Measurements from ENCODE around the gene PTER.

PTER gene

DNA sequence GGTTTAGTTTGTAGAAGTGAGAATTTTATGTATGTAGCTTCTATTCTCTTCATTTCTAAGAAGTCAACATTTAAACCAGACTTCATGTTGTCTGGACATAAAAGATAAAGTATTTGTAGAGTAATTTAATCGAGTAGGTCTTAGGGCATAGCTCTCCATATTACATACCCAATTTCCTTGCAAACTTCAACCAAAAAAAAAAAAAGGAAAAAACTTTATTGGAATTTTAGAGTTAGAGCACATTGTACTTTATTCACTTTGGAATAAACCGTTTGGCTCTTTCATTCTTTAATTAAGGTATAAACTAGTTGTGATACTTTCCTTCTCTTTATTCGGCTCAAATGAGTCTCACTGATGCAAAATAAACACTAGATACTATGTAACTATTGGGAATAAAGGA is 36.0 kb downstream of the PTER start:
- no peak for DNase-seq

DNA sequence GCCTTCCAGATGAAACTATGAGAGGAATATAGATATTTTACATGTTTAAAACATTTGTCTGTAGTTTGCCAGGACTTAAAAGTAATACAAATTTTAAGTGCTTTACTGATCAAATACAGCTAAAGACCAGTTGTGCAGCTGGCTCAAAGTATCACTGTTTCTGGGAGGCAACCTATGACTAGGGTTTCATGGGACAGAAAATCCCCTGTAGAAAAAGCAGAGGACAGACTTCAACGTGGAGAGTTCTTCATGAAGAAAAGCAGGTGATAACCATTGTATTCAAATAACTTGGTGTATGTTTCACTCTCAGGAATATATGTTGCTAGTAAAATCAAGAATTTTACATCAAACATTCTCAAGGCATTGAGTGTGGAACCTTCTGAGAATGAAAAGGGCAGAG is 40.9 kb downstream of the PTER start:
- DNase-seq: no peak

DNA sequence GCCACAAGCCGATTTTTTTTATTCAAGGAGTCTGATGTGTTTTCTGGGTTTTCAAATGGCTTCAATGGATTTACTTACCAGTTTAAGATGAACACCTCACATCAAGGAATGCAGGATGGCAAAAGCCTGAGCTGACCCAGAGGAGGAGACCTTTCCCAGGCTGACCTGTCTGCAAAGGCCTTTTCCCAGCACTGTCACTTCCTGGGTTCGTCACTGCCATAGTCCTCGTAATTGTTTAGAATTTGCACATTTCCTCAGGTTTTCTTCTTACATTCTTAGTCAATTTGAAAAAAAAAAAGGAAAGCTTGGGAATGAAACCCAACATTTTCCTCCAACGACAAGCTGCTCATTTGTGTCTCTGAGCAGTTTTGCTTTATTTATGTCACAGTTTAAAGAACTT is 42.0 kb downstream of the PTER start:
- DNase-seq: no peak

DNA sequence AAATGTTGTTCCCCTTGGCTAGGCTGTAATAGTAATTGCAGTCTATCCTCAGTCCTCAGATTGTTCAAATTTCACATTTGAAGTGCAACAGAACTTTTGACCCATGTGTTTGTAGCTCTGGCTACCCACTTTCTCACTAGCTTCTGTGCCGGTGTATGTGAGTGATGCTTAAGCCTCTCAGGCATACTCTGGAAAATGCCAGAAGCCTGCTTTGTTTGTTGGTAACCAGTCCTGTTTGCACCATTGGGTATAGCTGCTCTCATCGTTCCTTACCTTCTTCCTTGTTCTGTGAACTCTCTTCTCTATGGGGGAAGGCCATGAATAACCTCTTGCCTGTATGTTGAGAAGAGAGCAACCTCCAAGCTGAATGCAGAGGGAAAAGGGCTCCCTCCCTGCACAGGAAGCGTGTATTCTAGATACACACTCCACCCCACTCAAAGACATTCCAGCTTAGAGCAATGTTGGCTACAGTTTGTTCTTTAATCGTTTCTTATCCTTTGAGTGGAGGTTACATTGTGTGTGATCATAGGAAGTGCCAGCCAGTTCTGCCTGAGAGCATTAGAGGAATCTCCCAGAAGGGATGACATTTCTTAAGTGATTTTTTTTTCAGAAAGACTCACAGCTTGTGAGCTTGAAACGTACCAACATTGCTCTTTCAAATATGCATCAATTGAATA is 44.4 kb downstream of the PTER start:
- DNase-seq: no peak

DNA sequence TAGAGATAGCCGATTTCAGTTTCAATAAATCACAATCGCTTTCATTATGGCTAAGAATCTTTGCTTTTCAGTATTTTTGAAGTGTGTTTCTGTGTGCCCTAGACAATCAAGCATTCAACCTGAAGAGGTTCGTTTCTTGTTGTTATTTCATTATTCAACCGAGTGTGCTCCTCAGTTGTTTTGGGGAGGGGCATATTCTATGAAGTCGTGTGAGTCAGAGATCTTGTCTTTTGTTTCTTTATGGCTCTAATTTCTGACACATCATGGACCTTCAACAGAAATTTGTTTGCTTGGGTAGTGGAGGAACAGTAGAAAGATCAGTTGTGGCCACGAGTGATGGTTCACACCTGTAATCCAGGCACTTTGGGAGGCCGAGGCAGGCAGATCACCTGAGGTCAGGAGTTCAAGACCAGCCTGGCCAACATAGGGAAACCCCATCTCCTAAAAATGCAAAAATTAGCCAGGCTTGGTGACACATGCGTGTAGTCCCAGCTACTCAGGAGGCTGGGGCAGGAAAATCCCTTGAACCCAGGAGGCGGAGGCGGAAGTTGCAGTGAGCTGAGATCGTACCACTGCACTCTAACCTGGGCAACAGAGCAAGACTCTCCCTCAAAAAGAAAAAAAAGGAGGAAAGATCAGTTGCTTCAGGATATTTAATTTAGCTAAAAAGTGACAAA is 46.6 kb downstream of the PTER start:
- DNase-seq: no peak

DNA sequence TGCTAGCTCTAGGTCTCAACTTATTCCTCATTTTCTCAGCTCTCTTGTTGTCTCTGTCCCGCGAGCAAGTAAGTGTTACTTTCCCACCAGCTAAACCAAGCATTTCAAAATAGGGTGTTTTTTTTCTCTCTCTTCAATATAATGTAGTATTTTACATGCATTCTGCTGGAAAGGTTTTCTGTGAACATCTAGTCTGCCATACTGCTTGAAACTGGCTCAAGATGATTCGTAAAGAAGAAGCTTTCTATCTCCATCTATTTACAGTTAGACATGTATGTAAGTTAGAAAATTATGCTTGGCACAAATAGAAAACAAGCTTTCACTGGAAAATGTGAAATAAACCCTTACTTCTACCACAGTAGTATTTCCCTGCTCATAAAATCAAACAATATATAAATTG is 53.7 kb downstream of the PTER start:
- DNase-seq: no peak

DNA sequence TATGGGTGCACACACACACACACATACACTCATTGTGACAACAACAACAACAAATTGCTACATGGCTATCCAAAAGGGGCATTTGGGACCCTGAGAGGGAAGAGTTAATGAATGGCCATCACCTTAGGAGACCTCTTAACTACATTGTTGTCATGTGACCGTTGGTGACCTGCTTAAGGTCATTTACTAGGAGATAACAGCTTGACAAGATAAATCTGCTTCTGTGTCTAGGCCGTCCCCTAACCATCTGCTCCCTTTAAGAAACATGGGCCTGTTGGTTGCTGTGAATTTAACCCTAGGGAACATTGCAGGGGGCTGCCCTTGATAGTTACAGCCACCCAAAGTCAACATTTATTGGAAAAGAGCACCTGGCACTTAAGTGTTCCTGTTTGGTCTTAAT is 55.1 kb downstream of the PTER start:
- no peak for DNase-seq

DNA sequence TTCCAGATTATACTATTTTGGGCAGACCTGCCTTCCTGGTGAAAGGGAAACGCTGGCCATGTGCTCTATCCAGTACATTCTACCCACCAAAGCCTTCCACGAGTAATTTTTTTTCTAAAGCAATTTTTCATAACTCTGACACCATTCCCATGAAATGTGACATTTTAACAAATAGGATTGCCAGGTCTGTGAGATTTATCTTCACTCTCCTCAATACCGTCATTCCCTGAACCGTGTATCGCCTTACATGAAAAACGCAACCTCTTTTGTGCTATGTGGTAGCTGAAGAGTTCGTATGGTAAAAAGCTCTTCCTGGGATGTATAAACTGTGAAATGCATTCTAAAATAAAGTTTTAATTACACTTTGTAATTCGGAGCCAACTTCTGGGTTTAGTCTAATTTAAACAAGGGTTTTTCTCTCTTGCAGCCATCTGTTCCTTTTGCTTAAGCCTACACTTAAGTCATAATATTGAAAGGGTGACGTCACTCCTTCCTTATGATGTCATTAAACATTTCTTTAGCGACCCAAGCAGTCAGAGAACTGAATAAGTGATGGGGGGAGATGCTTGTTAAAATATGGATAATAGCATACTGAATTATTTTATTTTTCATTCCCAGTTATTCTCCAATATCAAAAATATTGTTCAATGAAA is 57.2 kb downstream of the PTER start:
- DNase-seq: no peak

DNA sequence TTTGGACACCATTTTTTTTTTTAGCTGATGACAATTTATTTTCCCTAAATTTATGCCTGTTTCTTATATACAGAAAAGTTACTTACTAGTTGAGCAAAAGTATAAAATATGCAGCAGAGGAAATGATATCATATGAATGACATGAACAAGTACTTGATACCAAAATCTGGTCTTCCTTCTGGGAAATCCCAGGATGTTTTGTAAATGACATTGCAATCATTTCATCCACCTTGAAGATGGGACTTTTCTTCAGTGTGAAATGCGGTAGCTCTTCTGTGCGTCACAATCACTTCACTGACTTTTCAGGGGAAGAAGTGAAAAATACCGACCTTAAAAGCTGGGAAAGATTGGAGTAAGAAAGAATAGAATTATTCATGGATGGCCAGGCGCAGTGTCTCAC is 61.1 kb downstream of the PTER start:
- DNase-seq: no peak

DNA sequence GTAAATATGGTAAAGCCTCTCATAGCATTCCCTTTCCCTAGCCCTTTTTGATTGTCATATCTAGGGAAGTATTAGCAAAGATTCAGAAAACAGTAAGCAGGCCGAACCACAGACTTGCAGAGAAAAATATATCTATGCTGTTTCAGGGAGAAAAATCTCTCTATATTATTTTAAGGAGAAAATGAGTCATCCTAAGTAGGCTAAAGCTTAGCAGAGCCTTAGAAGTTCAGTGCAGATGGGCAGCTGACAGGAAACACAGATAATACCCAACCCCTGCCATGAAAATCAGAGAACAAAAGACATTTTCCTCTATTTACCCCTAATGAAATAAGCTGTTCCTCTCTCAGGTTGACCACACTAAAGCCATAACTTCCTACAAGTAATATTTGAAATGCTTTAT is 68.4 kb downstream of the PTER start:
- DNase-seq: no peak

DNA sequence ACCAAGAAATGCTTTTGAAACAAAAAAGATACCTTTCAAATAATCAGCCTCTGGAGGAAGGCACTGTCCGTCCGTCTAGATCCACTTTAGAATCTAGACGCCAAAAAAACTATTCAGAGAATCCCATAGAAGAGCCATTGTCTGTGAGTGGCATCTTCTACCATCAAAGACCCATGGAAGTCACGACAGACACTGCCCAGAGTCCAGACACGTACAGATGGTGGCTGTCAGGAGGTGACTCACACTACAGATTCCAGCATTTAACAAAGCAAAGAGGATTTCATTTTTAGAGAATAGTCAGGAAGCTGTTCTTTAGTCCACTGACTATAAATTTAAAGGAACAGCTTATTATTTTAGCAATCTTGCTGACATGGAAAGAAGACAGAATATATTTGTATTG is 73.2 kb downstream of the PTER start:
- DNase-seq: no peak

DNA sequence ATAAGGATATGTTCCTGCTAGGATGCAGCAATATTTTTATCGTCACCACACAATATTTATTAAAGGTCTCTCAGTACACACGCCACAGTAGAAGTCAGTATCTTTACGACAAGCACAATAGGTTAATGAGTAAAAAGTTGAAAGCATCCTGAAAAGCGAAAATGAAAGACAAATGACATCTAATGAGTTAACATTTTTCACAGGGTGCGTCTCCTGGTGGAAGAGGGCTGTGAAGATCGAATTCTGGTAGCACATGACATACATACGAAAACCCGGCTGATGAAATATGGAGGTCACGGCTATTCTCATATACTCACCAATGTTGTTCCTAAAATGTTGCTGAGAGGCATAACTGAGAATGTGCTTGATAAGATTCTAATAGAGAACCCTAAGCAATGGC is 74.0 kb downstream of the PTER start:
- DNase-seq: no peak

DNA sequence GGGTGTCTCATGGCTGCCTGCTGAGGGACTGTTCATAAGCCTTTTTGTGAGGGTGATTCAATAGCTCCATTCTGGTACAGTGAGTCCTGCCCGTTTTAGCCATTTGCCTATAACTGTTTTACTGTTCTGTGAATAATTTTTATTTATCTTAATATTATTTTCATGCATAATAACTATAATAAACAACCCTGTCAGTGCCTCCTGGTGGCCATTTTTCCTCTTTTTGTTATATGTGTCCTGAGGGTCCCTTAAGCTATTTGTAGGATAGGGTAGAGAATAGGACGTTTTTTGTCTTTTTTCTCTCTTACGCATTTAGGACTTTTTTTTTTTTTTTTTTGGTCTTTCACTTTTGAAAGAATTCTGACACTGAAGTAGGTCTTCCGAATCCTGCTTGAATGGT is 82.0 kb downstream of the PTER start:
- no peak for DNase-seq

DNA sequence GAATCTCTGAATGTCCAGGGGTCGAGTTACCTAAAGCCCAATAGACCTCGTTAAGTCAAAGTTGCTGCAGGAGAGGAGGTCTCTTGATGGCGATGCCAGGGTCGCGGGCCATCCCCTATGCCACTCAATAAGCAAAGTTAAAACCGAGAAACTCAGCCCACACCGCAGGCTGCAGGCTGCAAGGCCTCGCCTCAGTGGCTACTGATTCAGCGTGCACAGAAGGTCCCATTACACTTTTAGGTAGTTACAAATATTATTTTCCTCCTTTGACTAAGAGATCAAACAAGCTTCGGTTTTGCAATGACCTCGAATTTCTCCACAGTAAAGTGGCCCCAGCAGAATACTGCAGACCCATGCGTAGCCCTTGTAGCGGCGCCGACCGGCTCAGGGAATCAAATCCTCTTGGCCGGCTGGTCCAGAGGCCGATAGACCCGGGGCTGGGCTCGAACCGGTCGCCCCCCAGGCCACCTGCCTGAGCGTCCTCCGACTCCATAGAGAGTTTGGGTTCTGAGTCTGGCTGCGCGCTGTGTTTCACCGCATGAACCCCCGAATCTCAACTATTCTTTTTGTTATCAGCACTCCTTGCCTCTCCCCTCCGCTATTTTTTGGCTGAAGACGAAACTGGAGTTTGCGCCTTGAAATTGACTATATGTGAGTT is 82.6 kb downstream of the PTER start:
- DNase-seq: no peak

DNA sequence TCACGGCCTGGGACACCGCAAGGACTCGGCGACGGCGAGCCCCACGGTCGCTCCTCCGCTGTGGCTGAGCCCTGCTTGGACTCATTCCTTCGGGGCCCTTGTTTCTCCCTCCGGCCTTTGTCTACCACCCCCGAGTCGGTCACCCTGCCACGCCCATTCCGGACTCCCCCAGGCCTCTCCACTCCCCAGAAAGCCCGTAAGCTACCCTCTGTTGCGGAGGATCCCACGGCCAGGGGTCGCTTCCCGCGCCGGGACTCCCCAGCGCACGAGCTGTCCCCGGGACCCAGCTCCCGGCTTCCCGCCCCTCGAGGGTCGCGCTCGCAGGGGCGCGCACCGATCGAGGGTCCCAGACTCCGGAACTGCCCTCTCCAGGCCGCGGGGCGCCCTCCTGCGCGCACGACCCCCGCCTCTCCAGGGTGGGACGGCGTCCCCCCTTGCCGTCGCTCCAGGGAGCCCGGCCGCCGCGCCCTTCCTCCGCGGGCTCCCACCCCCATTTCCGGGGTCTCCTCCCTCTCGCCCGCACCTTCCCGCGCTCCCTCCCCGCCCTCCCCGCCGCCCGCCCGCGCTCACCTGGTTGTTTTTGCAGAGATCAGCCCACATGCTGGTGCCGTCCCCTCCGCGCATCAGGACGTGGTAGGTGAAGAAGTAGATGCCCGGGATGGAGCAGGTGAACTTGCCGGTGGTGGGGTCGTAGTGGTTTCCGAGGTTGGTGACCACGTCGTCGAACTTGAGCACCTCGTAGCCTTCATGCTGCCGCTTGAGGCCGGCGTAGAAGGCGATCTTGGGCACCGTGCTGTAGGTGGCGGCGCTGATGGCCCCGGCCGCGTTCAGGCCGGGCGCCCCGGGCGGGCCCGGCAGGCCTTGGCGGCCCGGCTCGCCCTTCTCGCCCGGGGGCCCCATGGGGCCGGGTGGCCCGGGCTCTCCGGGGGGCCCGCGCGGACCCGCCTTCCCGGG is 83.4 kb downstream of the PTER start:
- no peak for DNase-seq

DNA sequence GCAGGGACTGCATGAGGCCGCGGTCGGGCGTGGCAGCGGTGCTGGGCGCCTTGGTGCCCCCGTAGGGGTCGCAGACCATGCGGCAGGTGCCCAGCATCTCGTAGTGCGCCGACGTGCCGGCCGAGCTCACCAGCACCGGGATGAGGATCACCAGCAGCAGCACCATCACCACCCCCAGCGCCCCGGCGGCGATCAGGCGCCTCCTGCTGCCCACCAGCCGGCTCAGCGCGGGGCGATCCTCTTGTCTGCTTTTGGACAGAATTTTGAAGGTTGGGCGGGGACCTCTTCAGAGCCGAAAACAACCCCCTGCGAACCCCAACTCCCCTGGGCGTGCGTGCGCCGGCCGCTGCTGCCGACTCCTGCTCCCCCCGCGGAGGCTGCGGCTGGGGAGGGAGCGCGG is 84.1 kb downstream of the PTER start:
- DNase-seq: no peak

DNA sequence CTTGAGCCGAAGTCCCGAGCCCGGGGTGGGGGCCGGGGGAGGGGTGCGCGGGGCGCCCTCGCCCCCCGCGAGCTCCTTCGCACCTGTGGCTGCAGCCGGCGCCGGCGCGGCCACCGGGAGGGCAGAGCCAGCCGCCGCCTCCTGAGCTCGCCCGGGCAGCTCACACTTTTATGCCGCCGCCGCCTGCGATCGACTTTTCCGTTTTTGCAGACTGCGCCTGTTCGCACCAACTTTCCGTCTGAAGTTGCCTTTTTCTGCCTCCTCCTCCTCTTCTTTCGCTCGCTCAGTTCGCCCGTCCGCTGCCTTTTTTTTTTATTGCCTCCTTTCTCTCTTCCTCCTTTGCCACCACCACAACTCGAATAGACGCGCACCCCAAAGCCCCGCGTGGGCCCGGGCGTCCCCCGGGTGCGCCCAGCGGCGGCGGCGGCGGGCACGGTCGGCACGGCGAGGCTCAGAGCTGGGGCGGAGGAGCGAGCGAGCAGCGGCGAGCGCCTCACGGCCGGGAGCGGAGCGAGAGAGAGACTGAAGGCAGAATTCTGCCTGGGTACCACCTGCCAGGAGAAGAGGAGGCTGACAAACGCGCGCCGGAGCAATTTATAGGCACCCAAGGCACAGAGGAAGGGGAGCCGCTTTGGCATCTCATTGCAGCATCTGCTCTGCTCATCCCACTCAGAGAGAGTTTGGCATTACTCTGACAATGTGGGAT is 84.7 kb downstream of the PTER start, which contains the start of gene C1QL3:
Gene C1QL3 (minus strand): TSS at position 569 of the 706 bp plus-strand sequence. CDS start 814 bp downstream, outside the sequence.
- no peak for DNase-seq

DNA sequence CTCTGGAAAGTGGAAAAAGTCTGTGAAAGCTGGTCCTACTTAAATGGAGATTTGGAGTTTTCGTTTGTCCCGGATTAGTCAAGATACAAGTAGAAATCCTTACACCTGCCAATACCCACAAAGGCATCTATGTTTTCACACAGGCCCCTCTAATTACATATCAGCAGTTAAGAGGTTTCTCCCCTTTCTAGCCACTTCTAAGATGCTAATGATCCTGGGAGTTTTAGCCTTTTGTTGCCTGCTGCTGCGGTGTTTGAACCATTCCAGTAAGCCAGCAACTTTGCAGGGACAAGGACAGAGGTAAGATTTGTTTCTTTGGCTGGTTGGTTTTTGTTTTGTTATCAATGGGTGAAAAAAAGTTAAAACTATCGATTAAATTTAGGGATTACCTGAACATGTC is 90.6 kb downstream of the PTER start:
- no peak for DNase-seq

DNA sequence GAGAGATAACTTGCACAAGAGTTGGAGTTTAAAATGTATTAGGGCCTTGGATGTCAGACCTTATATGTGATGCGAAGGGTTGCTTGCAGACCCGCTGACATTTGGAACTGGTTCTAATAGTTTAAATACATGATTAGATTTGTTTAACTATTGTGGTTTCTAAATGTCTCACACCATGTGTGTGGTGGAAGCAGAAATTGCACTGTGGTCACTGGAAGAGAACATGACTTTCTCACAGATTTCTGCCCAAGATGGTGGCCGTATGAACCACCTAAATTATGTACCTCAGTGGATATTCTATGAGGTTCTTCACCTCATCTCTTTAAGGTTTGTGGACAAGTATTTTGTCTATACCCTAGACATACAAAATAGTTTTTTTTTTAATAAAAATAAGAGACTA is 93.0 kb downstream of the PTER start:
- DNase-seq: no peak

DNA sequence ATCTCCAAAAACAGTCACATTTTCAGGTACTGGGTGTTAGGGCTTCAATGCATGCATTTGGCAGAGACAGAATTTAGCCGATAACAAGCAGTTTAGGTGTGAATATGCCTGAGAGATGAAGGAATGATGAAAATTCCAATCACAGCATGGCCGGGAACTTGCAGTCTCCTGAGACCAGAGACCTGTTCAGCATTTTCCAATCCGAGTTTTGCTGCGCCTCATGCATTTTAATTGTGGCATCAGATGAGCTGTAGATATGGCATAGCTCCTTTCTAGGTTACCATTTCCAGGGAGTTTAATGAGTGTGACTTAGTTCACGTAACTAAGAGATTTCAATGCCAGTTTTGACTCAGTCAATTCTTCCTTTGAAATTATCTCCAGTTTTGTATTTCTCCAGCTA is 99.3 kb downstream of the PTER start:
- DNase-seq: no peak

DNA sequence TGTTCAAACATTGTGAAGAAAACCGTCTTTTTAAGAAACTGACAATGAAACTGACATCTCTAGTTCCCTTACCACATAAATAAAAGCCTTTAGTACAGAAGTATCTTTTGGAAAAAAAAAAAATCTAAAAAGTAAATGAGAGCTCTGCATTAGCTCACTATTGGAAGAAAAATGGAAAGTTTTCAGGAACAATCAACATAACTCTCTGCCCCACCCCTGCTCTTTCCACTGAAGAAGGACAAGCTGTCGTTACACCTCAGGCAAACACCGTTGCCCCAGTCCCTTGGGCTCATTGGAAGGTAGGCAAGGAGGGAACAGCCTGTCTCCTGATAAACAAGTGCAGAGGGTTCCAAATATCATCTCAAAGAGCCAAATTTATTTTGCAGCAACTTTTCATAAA is 107.3 kb downstream of the PTER start:
- DNase-seq: no peak

DNA sequence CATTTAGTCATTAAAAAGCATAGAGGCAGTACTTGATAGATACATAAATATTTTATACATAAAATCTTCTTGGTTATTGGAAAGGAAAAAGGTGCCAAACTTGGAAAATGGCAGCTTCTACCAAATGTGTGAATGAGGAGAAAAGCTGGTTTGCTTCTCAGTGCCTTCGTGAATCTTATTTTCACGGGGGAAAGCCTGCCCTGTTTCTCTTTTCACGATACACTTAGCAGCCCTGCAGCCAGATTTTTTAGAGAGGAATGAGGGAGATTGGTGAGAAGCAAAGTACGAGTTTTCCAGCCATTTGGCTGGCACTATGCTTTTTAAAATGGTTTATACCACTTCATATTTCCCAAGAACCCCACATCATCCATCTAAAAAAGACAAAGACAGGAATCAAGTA is 107.8 kb downstream of the PTER start:
- no peak for DNase-seq

Measured in T-helper 9 cell (primary cell).